Stomach (tissue), 4 donors: ENCODE measurements around the gene EN1.

Source experiments
- CTCF ChIP-seq, 7 experiments: fragments of 450-650 bp in 4 of 7; fragments of 200-600 bp in 3 of 7; sonication (generic) in 3 of 7; IDR thresholded peaks; one replicate each; pipeline ENCODE4 v1.5.1; 2016 to 2019; ENCODE audit warnings: antibody characterized with exemption in 7 of 7, control low read depth in 2 of 7, mild to moderate bottlenecking in 1 of 7
- EP300 ChIP-seq: sonication (generic); formaldehyde crosslinking; IDR thresholded peaks from one replicate; pipeline ENCODE4 v1.6.1; 2017; ENCODE audit warnings: antibody characterized with exemption
- POLR2A ChIP-seq, 4 donors: fragments of 450-650 bp; IDR thresholded peaks; one replicate each; pipeline ENCODE4 v1.6.1; 2016; ENCODE audit warnings: antibody characterized with exemption in 4 of 4, control low read depth in 2 of 4, mild to moderate bottlenecking in 1 of 4, moderate library complexity in 1 of 4

DNA sequence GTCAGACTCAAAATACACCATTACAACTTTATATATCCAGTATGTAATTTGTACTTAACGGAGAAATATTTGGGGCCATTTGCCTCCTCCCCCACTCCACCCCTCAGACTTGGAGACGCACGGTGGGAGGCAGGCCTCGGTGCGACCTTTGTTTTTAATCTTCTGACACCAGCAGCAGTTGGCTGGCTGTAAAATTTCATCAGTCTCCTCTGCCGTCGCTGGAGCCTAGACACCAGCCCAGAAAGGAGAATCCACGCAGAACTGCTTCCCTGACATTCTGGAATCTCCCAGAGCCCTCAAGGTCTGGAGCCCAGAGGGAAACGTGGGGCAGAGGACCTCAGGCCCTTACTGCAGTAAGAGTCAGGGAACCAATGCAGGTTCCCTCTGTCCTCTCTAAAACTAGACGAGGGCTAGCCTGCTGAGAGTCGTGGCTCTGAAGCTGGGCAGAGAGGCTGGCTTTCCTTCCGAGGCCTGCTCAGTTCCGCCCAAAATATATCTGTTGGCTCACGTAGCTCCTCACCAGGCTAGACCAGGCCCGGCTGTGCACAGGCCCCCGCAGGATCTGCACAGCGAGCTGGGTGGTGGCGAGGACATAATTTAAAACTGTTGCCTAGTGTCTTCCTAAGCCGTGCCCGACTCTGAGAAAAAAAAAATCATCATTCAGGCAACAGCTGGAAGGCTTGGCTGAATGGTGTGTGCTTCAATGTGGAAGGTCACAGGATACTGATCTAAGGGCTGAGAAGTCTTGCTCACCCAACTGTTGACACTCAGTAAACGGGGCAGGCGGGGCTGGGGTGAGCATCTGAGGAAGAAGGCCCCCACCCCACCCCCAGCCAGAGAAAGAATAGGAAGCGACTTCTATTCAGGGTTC lies 40.4 kb downstream of the EN1 start:
- no peak for TF ChIP-seq POLR2A (IDR thresholded peaks at IDR 0.05)
- TF ChIP-seq CTCF (IDR thresholded peaks at IDR 0.05): no peak
- no peak for TF ChIP-seq EP300
